ENCODE measurements around the gene ROPN1L.

DNA sequence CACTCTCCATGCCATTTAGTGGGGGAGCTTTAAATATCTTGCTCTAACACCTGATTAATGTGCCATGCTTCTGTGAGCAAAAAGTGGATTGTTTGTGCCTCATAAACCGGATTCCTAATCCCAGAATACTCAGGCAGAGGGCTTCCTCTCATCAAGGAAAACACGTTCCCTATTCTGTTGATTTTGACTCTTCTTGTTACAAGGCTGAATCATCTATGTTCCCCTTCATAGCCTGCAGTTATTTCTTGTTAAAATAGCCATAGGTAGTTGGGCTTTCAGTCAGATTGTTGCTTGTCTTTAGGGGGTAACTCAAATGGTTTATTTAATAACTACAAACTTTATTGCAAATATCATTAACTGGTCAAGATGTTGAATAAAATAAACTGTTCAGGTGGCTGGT is 26.6 kb downstream of the ROPN1L start:
- TF ChIP-seq EP300 (IDR thresholded peaks at IDR 0.05) (no peak), CTCF (IDR thresholded peaks at IDR 0.05) (no peak), POLR2AphosphoS5 (IDR thresholded peaks at IDR 0.05) (no peak), POLR2A (IDR thresholded peaks at IDR 0.05) (no peak)
